Fibroblast of skin of scalp (primary cell): ENCODE measurements around the gene CCDC59. TPM values are rescaled to one million over a fixed set of nuclear protein-coding genes. Genes with fewer than 3 reads are reported as not detected.
A peak's percentile ranks its signal among the peaks of the same experiment; 100 is the strongest.
"Not testable (repeated sequence)": the region's sequence is repeated elsewhere in the genome, so short reads cannot be mapped to it uniquely, and the experiment has no call there.

Source experiments
- DNase-seq: peaks from one replicate; pipeline ENCODE4 v3.0.0-alpha.2; 2013
- polyA plus RNA-seq, 2 experiments: library from polyadenylated mRNA; unstranded; fragments of 120-200 nt; gene quantifications; one replicate each; pipeline ENCODE4 v1.2.1, GENCODE V29; 2013; ENCODE audit not compliant: insufficient read length in 2 of 2

The CCDC59 gene
- 40.2 TPM for polyA plus RNA-seq (2013, experiment 1 of 2; ENCODE audit: insufficient read length)
- 46.5 TPM for polyA plus RNA-seq (2013, experiment 2 of 2; ENCODE audit: insufficient read length)

GRCh38 chr12:82358200-82359114 lies at the start of gene CCDC59, which contains the start of gene METTL25:
Gene CCDC59, minus strand, starts transcription at chr12:82358387. Its CDS starts 11 bp downstream, at chr12:82358376.
Gene METTL25, plus strand, starts transcription at chr12:82358529. Its CDS starts 37 bp downstream, at chr12:82358566.
- peak; percentile 99 for DNase-seq

- DNase-seq, result no peak
Measured at GRCh38 chr12:82407481-82407880, 49.3 kb upstream of the CCDC59 start.

- no peak for DNase-seq
Measured at GRCh38 chr12:82406651-82407050, 48.5 kb upstream of the CCDC59 start.

GRCh38 chr12:82400819-82401218 lies 42.6 kb upstream of the CCDC59 start:
- no peak for DNase-seq

- DNase-seq, result no peak
Measured at GRCh38 chr12:82398879-82399278, 40.7 kb upstream of the CCDC59 start.

- peak; percentile 21 for DNase-seq
Measured at GRCh38 chr12:82383930-82384552, 25.9 kb upstream of the CCDC59 start.

GRCh38 chr12:82378997-82379396 lies 20.8 kb upstream of the CCDC59 start:
- no peak for DNase-seq

- DNase-seq, result no peak
Measured at GRCh38 chr12:82375201-82375600, 17.0 kb upstream of the CCDC59 start.

GRCh38 chr12:82366197-82366596 lies 8.0 kb upstream of the CCDC59 start:
- peak; percentile 27 for DNase-seq

GRCh38 chr12:82363990-82364389 lies 5.8 kb upstream of the CCDC59 start:
- no peak for DNase-seq

GRCh38 chr12:82361461-82361915 lies 3.3 kb upstream of the CCDC59 start:
- DNase-seq, result no peak

- not testable (repeated sequence) for DNase-seq
Measured at GRCh38 chr12:82360834-82361233, 2.6 kb upstream of the CCDC59 start.

- peak; percentile 6 for DNase-seq
Measured at GRCh38 chr12:82359115-82359478, 910 bp upstream of the CCDC59 start.

GRCh38 chr12:82357845-82358199 lies 365 bp downstream of the CCDC59 start:
- no peak for DNase-seq

- DNase-seq, result no peak
Measured at GRCh38 chr12:82357340-82357739, 847 bp downstream of the CCDC59 start.

GRCh38 chr12:82351390-82351789 lies 6.8 kb downstream of the CCDC59 start:
- DNase-seq, result no peak

- no peak for DNase-seq
Measured at GRCh38 chr12:82350161-82350560, 8.0 kb downstream of the CCDC59 start.

- no peak for DNase-seq
Measured at GRCh38 chr12:82329508-82329907, 28.7 kb downstream of the CCDC59 start.

- no peak for DNase-seq
Measured at GRCh38 chr12:82327861-82328260, 30.3 kb downstream of the CCDC59 start.

GRCh38 chr12:82326905-82327503 lies 31.2 kb downstream of the CCDC59 start:
- peak; percentile 26 for DNase-seq

GRCh38 chr12:82325540-82326336 lies 32.4 kb downstream of the CCDC59 start:
- DNase-seq, result no peak

- DNase-seq, result no peak
Measured at GRCh38 chr12:82319276-82319675, 38.9 kb downstream of the CCDC59 start.
